COR-L47 (cell line): ENCODE data around the gene CCDC13.

ENCODE experiments used
- DNase-seq: peaks from one replicate; lab custom pipeline; 2025; lab: John Stamatoyannopoulos, UW

CCDC13 gene

GRCh38 chr3:42733501-42734262 lies 39.4 kb downstream of the CCDC13 start:
- DNase-seq, result no peak

- DNase-seq, result no peak
Measured at GRCh38 chr3:42732829-42733459, 40.1 kb downstream of the CCDC13 start.

- DNase-seq, result no peak
Measured at GRCh38 chr3:42732196-42732828, 40.7 kb downstream of the CCDC13 start.

- DNase-seq, result no peak
Measured at GRCh38 chr3:42731476-42732195, 41.4 kb downstream of the CCDC13 start.

DNA sequence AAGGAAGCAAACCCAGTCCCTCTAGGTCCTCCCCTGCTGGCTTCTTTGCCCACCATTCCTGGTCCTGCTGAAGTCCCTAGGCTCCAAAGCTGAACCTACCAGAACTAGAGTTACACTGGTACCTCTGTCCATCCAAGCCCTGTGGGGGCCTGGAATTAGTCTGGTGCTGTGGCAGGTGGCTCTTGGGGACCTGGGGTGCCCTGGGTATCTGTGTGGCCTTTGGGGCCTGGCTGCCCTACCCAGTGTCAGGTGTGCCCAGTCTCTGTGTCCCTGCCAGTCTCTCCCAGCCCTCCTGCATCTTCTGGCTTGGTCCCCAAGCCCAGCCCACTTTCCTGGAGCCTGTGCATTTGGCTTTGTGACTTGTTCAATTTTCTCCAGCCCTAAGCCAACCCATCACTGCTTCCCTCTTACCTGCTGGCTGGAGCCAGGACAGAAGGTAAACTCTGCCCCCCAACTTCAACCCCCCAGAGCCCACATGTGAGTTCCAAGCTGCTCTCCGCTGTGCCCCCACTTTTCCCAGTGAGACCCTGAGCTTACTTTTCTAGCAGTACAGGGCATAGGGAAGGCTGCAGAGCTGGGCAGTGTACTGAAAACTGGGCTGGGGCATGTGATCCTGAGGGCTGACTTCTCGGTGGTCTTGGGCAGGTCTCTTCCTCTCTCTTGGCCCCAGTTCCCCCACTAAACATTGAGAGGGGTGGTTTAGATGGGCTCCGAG lies 42.2 kb downstream of the CCDC13 start:
- no peak for DNase-seq

DNA sequence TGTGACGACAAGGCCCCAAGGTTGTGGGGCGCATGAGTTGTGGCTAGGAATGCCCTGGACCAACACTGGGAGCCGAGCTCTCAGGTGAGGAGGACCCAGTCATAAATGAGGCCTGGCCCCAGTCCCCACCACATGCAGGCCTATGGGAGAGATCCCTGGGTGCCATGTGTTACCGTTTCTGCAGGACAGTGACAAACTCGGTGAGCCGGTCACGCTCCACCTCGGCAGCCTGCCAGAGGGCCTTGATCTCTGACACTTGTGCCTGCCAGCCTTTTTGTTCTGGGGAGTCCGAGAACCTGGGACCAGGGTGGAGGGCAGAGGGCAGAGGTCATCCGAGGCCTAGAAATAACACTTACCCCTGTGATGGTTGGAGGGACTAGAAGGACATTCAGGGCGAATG lies 42.8 kb downstream of the CCDC13 start:
- DNase-seq, result no peak

DNA sequence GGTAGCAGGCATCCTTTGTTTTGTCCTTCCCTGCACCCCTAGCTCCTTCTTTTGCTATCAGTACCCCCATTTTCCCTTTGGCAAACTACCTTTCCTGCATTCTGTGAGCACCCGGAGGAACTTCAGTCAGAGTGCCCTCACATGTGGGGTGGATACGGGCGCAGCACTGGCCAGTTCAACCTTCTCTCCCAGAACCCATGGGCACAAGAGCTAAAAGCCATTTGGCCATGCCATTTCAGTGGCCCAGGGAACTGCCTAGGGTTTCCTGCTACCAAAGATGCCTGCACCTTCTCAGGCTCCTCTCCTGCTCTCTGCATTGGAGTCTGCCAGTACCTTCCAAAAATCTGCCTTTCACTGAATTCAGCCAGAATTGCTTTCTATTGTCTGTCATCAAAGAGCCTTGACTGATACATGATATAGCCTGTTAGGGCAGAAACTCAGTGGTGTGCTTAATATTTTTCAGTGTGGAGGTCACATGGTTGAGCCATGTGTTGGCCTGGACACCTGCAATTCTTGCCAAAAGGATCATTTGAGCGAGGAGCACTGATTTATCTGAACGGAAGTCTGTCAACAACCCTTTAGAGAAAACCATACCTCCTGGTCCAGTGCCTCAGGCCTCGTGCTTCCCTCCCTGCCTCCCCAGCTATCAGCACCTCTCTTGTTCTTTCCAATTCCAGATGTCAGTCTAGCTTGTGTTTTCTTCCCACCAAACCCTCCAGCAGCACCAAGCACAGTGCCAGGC lies 43.5 kb downstream of the CCDC13 start:
- no peak for DNase-seq

GRCh38 chr3:42728668-42729364 lies 44.2 kb downstream of the CCDC13 start:
- no peak for DNase-seq

GRCh38 chr3:42728056-42728455 lies 45.0 kb downstream of the CCDC13 start:
- no peak for DNase-seq

- DNase-seq, result no peak
Measured at GRCh38 chr3:42725454-42725853, 47.6 kb downstream of the CCDC13 start.

DNA sequence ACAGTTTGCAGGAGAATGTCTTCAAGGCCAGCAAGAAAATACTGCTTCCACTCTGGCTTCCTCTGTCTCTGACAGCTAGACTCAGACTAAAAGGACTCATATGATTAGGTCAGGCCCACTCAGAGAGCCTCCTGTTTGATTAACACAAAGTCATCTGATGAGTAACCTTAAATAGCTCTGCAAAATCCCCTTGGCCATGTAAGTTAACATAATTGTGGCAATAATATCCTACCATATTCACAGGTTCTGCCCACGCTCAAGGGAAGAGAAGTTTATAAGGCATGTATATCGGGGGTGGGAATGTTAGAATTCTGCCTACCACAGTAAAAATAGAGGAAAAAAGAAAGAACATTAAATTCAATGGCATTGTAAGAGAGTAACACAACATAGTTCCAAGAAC lies 49.8 kb downstream of the CCDC13 start:
- DNase-seq, result no peak
